ENCODE results near the gene EIF4A2. TPM values are rescaled to one million over a fixed set of nuclear protein-coding genes. Genes with fewer than 3 reads are reported as not detected.

EIF4A2 gene
- total RNA-seq, 5 donors from 2014 or later (not counting 1 experiment from before 2014, with no cell fraction given) = 544 to 870 (median 576) TPM

- peaks cover 55 to 60% (median 59%) of the 10 kb centered on the region in 3 donors for H3K4me1 Mint-ChIP-seq
These were observed 546 bp downstream of the EIF4A2 start for GRCh38 chr3:186783731-186784515.

DNA sequence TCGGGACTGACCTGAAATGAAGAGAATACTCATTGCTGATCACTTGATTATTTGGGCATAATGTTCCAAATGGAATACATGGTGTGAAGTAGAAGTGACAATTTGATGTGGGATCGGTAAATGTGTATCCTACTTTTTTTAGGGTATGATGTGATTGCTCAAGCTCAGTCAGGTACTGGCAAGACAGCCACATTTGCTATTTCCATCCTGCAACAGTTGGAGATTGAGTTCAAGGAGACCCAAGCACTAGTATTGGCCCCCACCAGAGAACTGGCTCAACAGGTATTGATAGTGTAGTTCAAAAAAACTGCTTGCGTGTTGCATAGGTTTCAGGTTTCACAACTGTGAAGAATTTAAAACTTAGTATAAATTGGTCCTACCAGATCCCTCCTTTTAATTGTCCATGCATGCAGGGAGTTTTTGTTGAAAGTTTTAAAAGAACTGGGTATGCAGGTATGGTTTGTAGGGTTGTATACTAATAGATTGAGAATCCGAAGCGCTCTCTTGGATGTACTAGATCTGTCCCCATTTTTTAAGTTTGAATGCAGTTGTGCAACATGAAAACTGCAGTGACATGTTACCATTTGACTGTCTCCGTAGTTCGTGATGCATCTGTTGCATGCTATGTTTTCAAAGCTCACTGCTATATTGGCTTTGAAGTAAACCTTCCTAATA lies 1.6 kb downstream of the EIF4A2 start:
- Mint-ChIP-seq H3K27me3 (peaks cover 0 to 2% of the 10 kb centered on the region in 2 donors), H3K9me3 (no peaks in the 10 kb centered on the region), H3K4me3 (peak overlapping the region; percentile 98 to 100 (median 100)), H3K4me1 (peaks cover 62 to 67% (median 66%) of the 10 kb centered on the region in 3 donors), H3K36me3 (peaks cover 56% of the 10 kb centered on the region), H3K27ac (peak overlapping the region; percentile 98 to 100)
- H3K4me3 ChIP-seq (ENCODE audit: control insufficient read depth in 1 of 2, extremely low read depth in 1 of 2, low read length in 1 of 2) = peak overlapping the region; percentile 84 to 100
- ATAC-seq (replicated peaks in 1 of 4) = no peak
- H3K4me1 ChIP-seq (ENCODE audit: control insufficient read depth in 1 of 2, extremely low read depth in 1 of 2, insufficient read depth in 2 of 2, low read length in 2 of 2) = peaks cover 30 to 38% of the 10 kb centered on the region in 2 experiments
- H3K36me3 ChIP-seq (ENCODE audit: control insufficient read depth in 2 of 2, extremely low read depth in 1 of 2, insufficient read depth in 1 of 2, low read length in 1 of 2) = peaks cover 11 to 56% of the 10 kb centered on the region in 2 donors
- ChIA-PET POLR2A (interaction anchor here (0.5 to 3.2 kb wide), 15 partner anchors 7 to 1199 kb away, joined by 3 to 22 read pairs (median 4); partner anchors contain the start of genes RFC4 (in 2 of the 2) and DNAJB11 (in 1 of the 2)), CTCF (interaction anchor here in 1 of 2 donors (2.2 kb wide), 1 partner anchor 36 kb away, joined by 6 read pairs; no protein-coding TSS in a partner anchor)
- peak in 1 of 35 experiments; percentile 23 for DNase-seq
- no peaks in the 10 kb centered on the region for H3K9me3 ChIP-seq
- no peaks in the 10 kb centered on the region for H3K27me3 ChIP-seq (replicated peaks in 1 of 2; ENCODE audit: control insufficient read depth in 2 of 2, extremely low read depth in 1 of 2, insufficient read depth in 2 of 2, low read length in 1 of 2)
- peak overlapping the region; percentile 96 for H3K27ac ChIP-seq (ENCODE audit: low read length)
- 10% methylated on average over 4 of the region's 7 CpGs for whole genome bisulfite sequencing (ENCODE audit: insufficient coverage)

More at GRCh38 chr3:186783731-186784515, 546 bp downstream of the EIF4A2 start:
- Mint-ChIP-seq H3K27me3 (peaks cover 0 to 2% of the 10 kb centered on the region in 2 donors), H3K36me3 (peaks cover 52% of the 10 kb centered on the region), H3K27ac (peak overlapping the region; percentile 98 to 100), H3K4me3 (peak overlapping the region; percentile 98 to 100 (median 100)), H3K9me3 (no peaks in the 10 kb centered on the region)
- POLR2A ChIA-PET = interaction anchor here (0.5 to 3.2 kb wide), 26 partner anchors 8 to 1198 kb away, joined by 3 to 22 read pairs (median 5); partner anchors contain the start of genes DNAJB11 (in 2 of the 2), RFC4 (in 2 of the 2) and TRA2B (in 1 of the 2)
- ATAC-seq (replicated peaks in 1 of 4) = peak; percentile 69 to 79 (median 76)
- no peaks in the 10 kb centered on the region for H3K9me3 ChIP-seq
- peak overlapping the region; percentile 84 to 100 for H3K4me3 ChIP-seq (ENCODE audit: control insufficient read depth in 1 of 2, extremely low read depth in 1 of 2, low read length in 1 of 2)
- H3K27me3 ChIP-seq (replicated peaks in 1 of 2; ENCODE audit: control insufficient read depth in 2 of 2, extremely low read depth in 1 of 2, insufficient read depth in 2 of 2, low read length in 1 of 2) = no peaks in the 10 kb centered on the region
- H3K36me3 ChIP-seq (ENCODE audit: control insufficient read depth in 2 of 2, extremely low read depth in 1 of 2, insufficient read depth in 1 of 2, low read length in 1 of 2) = peaks cover 10 to 48% of the 10 kb centered on the region in 2 donors
- CTCF ChIA-PET = interaction anchor here in 1 of 2 donors (1.2 to 2.2 kb wide), 2 partner anchors 37 to 214 kb away, joined by 3 to 6 read pairs; partner anchors contain the start of gene DNAJB11
- H3K4me1 ChIP-seq (ENCODE audit: control insufficient read depth in 1 of 2, extremely low read depth in 1 of 2, insufficient read depth in 2 of 2, low read length in 2 of 2) = peaks cover 30 to 38% of the 10 kb centered on the region in 2 experiments
- under 1% methylated on average over 49 of the region's 56 CpGs for WGBS (ENCODE audit: insufficient coverage)
- peak overlapping the region; percentile 96 for H3K27ac ChIP-seq (ENCODE audit: low read length)
- DNase-seq = peak; percentile 62 to 89 (median 80)

- ATAC-seq (replicated peaks in 1 of 4) (no peak), DNase-seq (no peak)
- Mint-ChIP-seq H3K27ac (peak overlapping the region; percentile 60 to 100), H3K4me1 (peaks cover 64 to 72% (median 68%) of the 10 kb centered on the region in 3 donors), H3K27me3 (peaks cover 0 to 2% of the 10 kb centered on the region in 2 donors), H3K9me3 (no peaks in the 10 kb centered on the region), H3K36me3 (peaks cover 56% of the 10 kb centered on the region), H3K4me3 (peak overlapping the region; percentile 98 to 100 (median 100))
- ChIA-PET POLR2A (interaction anchor here (0.6 to 3.2 kb wide), 7 partner anchors 8 to 842 kb away, joined by 3 to 22 read pairs (median 4); partner anchors contain the start of genes DNAJB11 (in 1 of the 2) and RFC4 (in 1 of the 2)), CTCF (interaction anchor here (0.6 to 2.2 kb wide), 2 partner anchors 36 to 233 kb away, joined by 3 to 6 read pairs; no protein-coding TSS in a partner anchor)
- H3K4me3 ChIP-seq (ENCODE audit: control insufficient read depth in 1 of 2, extremely low read depth in 1 of 2, low read length in 1 of 2) = peak overlapping the region; percentile 84 to 100
- H3K36me3 ChIP-seq (ENCODE audit: control insufficient read depth in 2 of 2, extremely low read depth in 1 of 2, insufficient read depth in 1 of 2, low read length in 1 of 2) = peaks cover 11 to 62% of the 10 kb centered on the region in 2 donors
- H3K27ac ChIP-seq (ENCODE audit: low read length) = peak overlapping the region; percentile 96
- no peaks in the 10 kb centered on the region for H3K27me3 ChIP-seq (replicated peaks in 1 of 2; ENCODE audit: control insufficient read depth in 2 of 2, extremely low read depth in 1 of 2, insufficient read depth in 2 of 2, low read length in 1 of 2)
- H3K9me3 ChIP-seq = no peaks in the 10 kb centered on the region
- H3K4me1 ChIP-seq (ENCODE audit: control insufficient read depth in 1 of 2, extremely low read depth in 1 of 2, insufficient read depth in 2 of 2, low read length in 2 of 2) = peaks cover 33 to 38% of the 10 kb centered on the region in 2 experiments
- WGBS (ENCODE audit: insufficient coverage) = 0% methylated on average over 2 of the region's 7 CpGs
These were observed 2.2 kb downstream of the EIF4A2 start for GRCh38 chr3:186785495-186786018.

- no peak overlapping the region for H3K4me3 ChIP-seq (ENCODE audit: control insufficient read depth in 1 of 2, extremely low read depth in 1 of 2, low read length in 1 of 2)
- peaks cover 33 to 38% of the 10 kb centered on the region in 2 experiments for H3K4me1 ChIP-seq (ENCODE audit: control insufficient read depth in 1 of 2, extremely low read depth in 1 of 2, insufficient read depth in 2 of 2, low read length in 2 of 2)
- DNase-seq (peak in 1 of 35 experiments; percentile 22), ATAC-seq (replicated peaks in 1 of 4) (no peak)
- no peaks in the 10 kb centered on the region for H3K9me3 Mint-ChIP-seq
- WGBS (ENCODE audit: insufficient coverage) = no CpG with 5 or more reads among the region's 3 CpGs
- peaks cover 11 to 65% of the 10 kb centered on the region in 2 donors for H3K36me3 ChIP-seq (ENCODE audit: control insufficient read depth in 2 of 2, extremely low read depth in 1 of 2, insufficient read depth in 1 of 2, low read length in 1 of 2)
- no peaks in the 10 kb centered on the region for H3K27me3 ChIP-seq (replicated peaks in 1 of 2; ENCODE audit: control insufficient read depth in 2 of 2, extremely low read depth in 1 of 2, insufficient read depth in 2 of 2, low read length in 1 of 2)
- H3K4me3 Mint-ChIP-seq = peak overlapping the region; percentile 98 to 100 (median 100)
- peaks cover 66 to 73% (median 67%) of the 10 kb centered on the region in 3 donors for H3K4me1 Mint-ChIP-seq
- peak overlapping the region; percentile 72 to 100 for H3K27ac Mint-ChIP-seq
- H3K9me3 ChIP-seq = no peaks in the 10 kb centered on the region
- H3K27ac ChIP-seq (ENCODE audit: low read length) = peak overlapping the region; percentile 47
- ChIA-PET POLR2A (no interaction called here), CTCF (no interaction called here)
- peaks cover 0 to 2% of the 10 kb centered on the region in 2 donors for H3K27me3 Mint-ChIP-seq
- peaks cover 61% of the 10 kb centered on the region for H3K36me3 Mint-ChIP-seq
These were observed 3.5 kb downstream of the EIF4A2 start for GRCh38 chr3:186786922-186787321.

DNA sequence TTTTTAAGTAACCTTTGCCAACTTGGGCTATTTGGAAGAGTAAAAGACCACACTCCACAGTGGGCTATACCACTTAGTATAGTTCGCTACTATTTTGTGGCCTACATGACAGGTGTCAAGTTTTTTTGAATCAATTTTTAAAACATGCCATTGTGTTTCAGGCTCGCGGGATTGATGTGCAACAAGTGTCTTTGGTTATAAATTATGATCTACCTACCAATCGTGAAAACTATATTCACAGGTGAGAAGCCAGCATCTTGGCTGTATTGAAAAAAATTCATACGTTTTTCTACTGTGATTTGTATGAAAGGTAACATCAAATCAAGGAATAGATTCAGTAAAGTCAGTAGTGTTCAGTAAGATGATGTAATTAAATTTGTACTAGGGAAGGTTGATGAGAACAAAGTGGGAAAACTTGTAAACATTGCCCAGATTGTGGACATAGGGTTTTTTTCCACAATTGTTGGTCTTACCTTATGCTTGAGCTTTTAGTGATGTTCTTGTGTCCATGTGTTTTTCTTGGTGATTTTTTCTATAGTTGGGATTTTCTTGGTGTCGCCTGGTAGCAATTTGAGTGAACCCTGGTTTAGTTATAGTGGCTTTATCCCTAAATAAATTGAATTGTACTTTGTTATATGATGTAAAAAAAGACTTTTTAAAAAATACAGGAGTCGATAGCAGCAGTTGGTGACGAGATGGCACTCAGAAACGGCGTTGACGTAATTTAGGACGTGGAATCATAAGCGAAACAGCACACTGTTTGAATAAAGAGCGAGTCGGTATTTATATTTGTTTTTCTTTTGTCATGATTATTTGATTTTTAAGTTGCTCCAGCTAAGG lies 4.5 kb downstream of the EIF4A2 start:
- Histone ChIP-seq H3K27me3 (replicated peaks in 1 of 2; ENCODE audit: control insufficient read depth in 2 of 2, extremely low read depth in 1 of 2, insufficient read depth in 2 of 2, low read length in 1 of 2) (no peaks in the 10 kb centered on the region), H3K9me3 (no peaks in the 10 kb centered on the region), H3K27ac (ENCODE audit: low read length) (peak overlapping the region; percentile 47), H3K4me1 (ENCODE audit: control insufficient read depth in 1 of 2, extremely low read depth in 1 of 2, insufficient read depth in 2 of 2, low read length in 2 of 2) (peaks cover 29 to 32% of the 10 kb centered on the region in 2 experiments), H3K36me3 (ENCODE audit: control insufficient read depth in 2 of 2, extremely low read depth in 1 of 2, insufficient read depth in 1 of 2, low read length in 1 of 2) (peaks cover 11 to 67% of the 10 kb centered on the region in 2 donors), H3K4me3 (ENCODE audit: control insufficient read depth in 1 of 2, extremely low read depth in 1 of 2, low read length in 1 of 2) (no peak overlapping the region)
- H3K36me3 Mint-ChIP-seq = peaks cover 67% of the 10 kb centered on the region
- WGBS (ENCODE audit: insufficient coverage) = 50% methylated on average over 7 of the region's 15 CpGs
- peaks cover 59 to 67% (median 59%) of the 10 kb centered on the region in 3 donors for H3K4me1 Mint-ChIP-seq
- ChIA-PET POLR2A (interaction anchor here in 1 of 2 donors (0.6 to 1.5 kb wide), 2 partner anchors 10 to 171 kb away, joined by 3 to 4 read pairs; no protein-coding TSS in a partner anchor), CTCF (no interaction called here)
- H3K27ac Mint-ChIP-seq = peak overlapping the region; percentile 74 to 100
- ATAC-seq (replicated peaks in 1 of 4) (no peak), DNase-seq (peak in 1 of 35 experiments; percentile 32)
- H3K4me3 Mint-ChIP-seq = peak overlapping the region; percentile 98 to 100 (median 100)
- H3K27me3 Mint-ChIP-seq = peaks cover 0 to 2% of the 10 kb centered on the region in 2 donors
- no peaks in the 10 kb centered on the region for H3K9me3 Mint-ChIP-seq
